Neuronal stem cell (in vitro differentiated cells): ENCODE data around the gene ETAA1.

Experiments used
- DNase-seq: peaks from one replicate; pipeline ENCODE4 v3.0.0-alpha.2; 2013; ENCODE audit warnings: low spot score
- H2AFZ ChIP-seq: one replicate; pipeline ENCODE4 v1.6.1; 2013; ENCODE audit warnings: mild to moderate bottlenecking, low read length, inconsistent platforms
- H2AK5ac ChIP-seq: 2 replicates; pipeline ENCODE4 v1.6.1; 2013; ENCODE audit warnings: low read depth, mild to moderate bottlenecking, inconsistent platforms, low read length, moderate library complexity, mixed read lengths
- H2BK120ac ChIP-seq: 2 replicates; pipeline ENCODE4 v1.6.1; 2013; ENCODE audit warnings: low read depth, mild to moderate bottlenecking, inconsistent platforms, low read length, moderate library complexity, mixed read lengths
- H2BK12ac ChIP-seq: one replicate; pipeline ENCODE4 v1.6.1; 2013; ENCODE audit warnings: low read length, inconsistent platforms
- H2BK15ac ChIP-seq: 2 replicates; pipeline ENCODE4 v1.6.1; 2013; ENCODE audit warnings: mild to moderate bottlenecking, low read length, inconsistent platforms, mixed read lengths
- H2BK5ac ChIP-seq: one replicate; pipeline ENCODE4 v1.6.1; 2013; ENCODE audit warnings: inconsistent platforms, mild to moderate bottlenecking, low read length, moderate library complexity
- H3K14ac ChIP-seq: one replicate; pipeline ENCODE4 v1.6.1; 2013; ENCODE audit warnings: low read length, inconsistent platforms
- H3K18ac ChIP-seq: 2 replicates; pipeline ENCODE4 v1.6.1; 2013; ENCODE audit warnings: low read length, inconsistent platforms
- H3K23ac ChIP-seq: 2 replicates; pipeline ENCODE4 v1.6.1; 2013; ENCODE audit warnings: low read depth, mild to moderate bottlenecking, mixed read lengths, low read length, inconsistent platforms; ENCODE audit not compliant: poor library complexity
- H3K27ac ChIP-seq: replicated peaks from 3 replicates; pipeline ENCODE4 v1.5.1; 2013; ENCODE audit warnings: low read length, inconsistent platforms
- H3K27me3 ChIP-seq, 3 experiments: 2 replicates each; pipeline ENCODE4 v1.6.1; 2013; ENCODE audit warnings: low read length in 3 of 3, mild to moderate bottlenecking in 2 of 3, inconsistent platforms in 1 of 3, low read depth in 1 of 3, mixed read lengths in 1 of 3, moderate library complexity in 1 of 3; ENCODE audit not compliant: control insufficient read depth in 3 of 3, insufficient read depth in 3 of 3
- H3K36me3 ChIP-seq, 2 donors: replicated peaks in 1 of 2; 2 replicates each; pipeline ENCODE4 v1.6.1; 2013; ENCODE audit warnings: low read length in 2 of 2; ENCODE audit not compliant: control insufficient read depth in 2 of 2, insufficient read depth in 2 of 2
- H3K4ac ChIP-seq: 2 replicates; pipeline ENCODE4 v1.6.1; 2013; ENCODE audit warnings: inconsistent platforms, mild to moderate bottlenecking, low read length, moderate library complexity
- H3K4me1 ChIP-seq, 2 donors: 1 replicate in 1 of 2; 2 replicates in 1 of 2; pipeline ENCODE4 v1.6.1; 2013; ENCODE audit warnings: low read length in 2 of 2, low read depth in 1 of 2; ENCODE audit not compliant: control insufficient read depth in 2 of 2, insufficient read depth in 1 of 2
- H3K4me2 ChIP-seq: one replicate; pipeline ENCODE4 v1.6.1; 2013; ENCODE audit warnings: mild to moderate bottlenecking, low read length, inconsistent platforms; ENCODE audit not compliant: insufficient read depth, poor library complexity, severe bottlenecking
- H3K4me3 ChIP-seq, 2 donors: 2 replicates each; pipeline ENCODE4 v1.5.1; 2013; ENCODE audit warnings: low read length in 2 of 2, mild to moderate bottlenecking in 2 of 2, inconsistent platforms in 1 of 2, moderate library complexity in 1 of 2
- H3K79me1 ChIP-seq: one replicate; pipeline ENCODE4 v1.6.1; 2013; ENCODE audit warnings: low read depth, mild to moderate bottlenecking, inconsistent platforms, low read length, moderate library complexity
- H3K9ac ChIP-seq: one replicate; pipeline ENCODE4 v1.6.1; 2013; ENCODE audit warnings: mild to moderate bottlenecking, low read depth, low read length, inconsistent platforms; ENCODE audit not compliant: poor library complexity
- H3K9me3 ChIP-seq, 2 donors: replicated peaks in 1 of 2; 2 replicates each; pipeline versions ENCODE3 to v1.6.1; 2013; ENCODE audit warnings: low read length in 2 of 2, mild to moderate bottlenecking in 2 of 2, inconsistent platforms in 1 of 2, low read depth in 1 of 2, mixed read lengths in 1 of 2, moderate library complexity in 1 of 2; ENCODE audit not compliant: control insufficient read depth in 2 of 2, insufficient read depth in 1 of 2
- H4K8ac ChIP-seq: one replicate; pipeline ENCODE4 v1.6.1; 2013; ENCODE audit warnings: low read depth, mild to moderate bottlenecking, inconsistent platforms, low read length, moderate library complexity
- H4K91ac ChIP-seq: one replicate; pipeline ENCODE4 v1.6.1; 2013; ENCODE audit warnings: low read length, low read depth, mild to moderate bottlenecking, inconsistent platforms; ENCODE audit not compliant: poor library complexity
- WGBS, 2 donors: extraction: QIAGEN DNeasy Blood & Tissue Kit; methylation state at CpG; one replicate each; pipeline ENCODE4 v1.1.7; 2013; ENCODE audit warnings: missing lambda C conversion rate in 2 of 2, mixed read lengths in 1 of 2; ENCODE audit not compliant: insufficient read length in 2 of 2, insufficient replicate concordance in 1 of 2; ENCODE audit errors: extremely low coverage in 2 of 2; 5-methylcytosine and 5-hydroxymethylcytosine counted together

Gene ETAA1

DNA sequence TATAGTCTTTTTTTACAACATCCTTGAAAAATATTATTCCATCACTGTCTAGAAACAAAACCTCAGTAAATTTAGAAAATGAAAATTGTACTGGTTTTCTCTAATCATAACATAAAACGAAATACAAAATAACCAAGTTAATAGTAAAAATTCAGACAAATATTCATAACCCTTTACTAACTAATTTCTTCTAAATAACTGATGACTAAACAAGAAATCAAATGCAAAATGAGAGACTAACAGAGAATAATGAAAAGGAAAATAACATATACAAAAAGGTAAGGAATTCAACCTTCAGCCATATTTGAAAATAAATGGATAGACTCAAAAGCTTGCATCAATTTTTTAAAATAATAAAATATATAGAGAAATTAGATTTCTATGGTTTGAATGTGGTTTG lies 18.6 kb upstream of the ETAA1 start:
- no peak for DNase-seq
- no peak overlapping the region for H3K9ac ChIP-seq
- H2BK12ac ChIP-seq: no peak overlapping the region
- no peaks in the 10 kb centered on the region for H3K79me1 ChIP-seq
- no peak overlapping the region for H3K14ac ChIP-seq
- no peak overlapping the region for H3K4ac ChIP-seq
- no peaks in the 10 kb centered on the region for H3K27me3 ChIP-seq
- H2BK120ac ChIP-seq: no peak overlapping the region
- no peak overlapping the region for H2BK5ac ChIP-seq
- no peaks in the 10 kb centered on the region for H3K9me3 ChIP-seq
- no peak overlapping the region for H3K27ac ChIP-seq
- no peak overlapping the region for H2AFZ ChIP-seq
- H3K4me1 ChIP-seq: no peaks in the 10 kb centered on the region
- no peak overlapping the region for H2BK15ac ChIP-seq
- H3K36me3 ChIP-seq: no peaks in the 10 kb centered on the region
- H4K8ac ChIP-seq: no peak overlapping the region
- no peak overlapping the region for H4K91ac ChIP-seq
- no peak overlapping the region for H2AK5ac ChIP-seq
- no CpG with 5 or more reads among the region's 1 CpG for WGBS, 2 donors
- H3K4me2 ChIP-seq: no peak overlapping the region
- H3K18ac ChIP-seq: no peak overlapping the region
- no peak overlapping the region for H3K4me3 ChIP-seq
- no peak overlapping the region for H3K23ac ChIP-seq

GRCh38 chr2:67379048-67379447 lies 18.1 kb upstream of the ETAA1 start:
- no peaks in the 10 kb centered on the region for H3K9me3 ChIP-seq
- H2AK5ac ChIP-seq: no peak overlapping the region
- H3K4me2 ChIP-seq: no peak overlapping the region
- no peak overlapping the region for H2BK5ac ChIP-seq
- H2BK120ac ChIP-seq: no peak overlapping the region
- H3K9ac ChIP-seq: no peak overlapping the region
- H3K27me3 ChIP-seq: no peaks in the 10 kb centered on the region
- WGBS, 2 donors: no CpG with 5 or more reads among the region's 1 CpG
- H3K27ac ChIP-seq: no peak overlapping the region
- H2BK15ac ChIP-seq: no peak overlapping the region
- no peak overlapping the region for H3K4ac ChIP-seq
- H4K91ac ChIP-seq: no peak overlapping the region
- no peaks in the 10 kb centered on the region for H3K79me1 ChIP-seq
- H4K8ac ChIP-seq: no peak overlapping the region
- H2BK12ac ChIP-seq: no peak overlapping the region
- H3K4me1 ChIP-seq: no peaks in the 10 kb centered on the region
- no peak overlapping the region for H2AFZ ChIP-seq
- no peak overlapping the region for H3K4me3 ChIP-seq
- H3K14ac ChIP-seq: no peak overlapping the region
- no peaks in the 10 kb centered on the region for H3K36me3 ChIP-seq
- DNase-seq: no peak
- H3K18ac ChIP-seq: no peak overlapping the region
- H3K23ac ChIP-seq: no peak overlapping the region

- Histone ChIP-seq H4K8ac (no peak overlapping the region), H3K4me1 (peaks cover 0 to 3% of the 10 kb centered on the region in 2 donors)
- no CpG with 5 or more reads among the region's 3 CpGs for WGBS, 2 donors
Observed at GRCh38 chr2:67384123-67384822, 12.9 kb upstream of the ETAA1 start.

DNA sequence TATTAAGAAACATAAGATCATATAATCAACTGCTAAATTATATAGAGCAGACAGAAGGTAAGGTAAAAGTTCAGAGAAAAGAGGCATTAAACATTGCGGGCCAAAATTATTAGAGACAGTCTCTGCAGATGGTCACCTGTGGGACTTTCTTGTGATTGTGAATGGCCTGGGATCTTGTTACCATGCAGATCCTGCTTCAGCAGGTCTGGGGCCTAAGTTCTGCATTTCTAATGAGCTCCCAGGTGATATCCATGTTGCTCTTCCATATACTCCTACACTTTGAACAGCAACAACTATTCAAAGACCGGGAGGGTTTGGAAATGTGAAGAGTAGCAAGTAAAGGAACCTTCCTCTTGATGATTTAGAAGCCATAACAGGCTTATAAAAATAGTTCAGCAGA lies 8.5 kb upstream of the ETAA1 start:
- Histone ChIP-seq H3K4me1 (peaks cover 0 to 5% of the 10 kb centered on the region in 2 donors), H3K4me2 (no peak overlapping the region), H3K9me3 (peaks cover 0 to 5% of the 10 kb centered on the region in 2 donors), H2BK5ac (no peak overlapping the region), H2AK5ac (no peak overlapping the region), H3K4ac (no peak overlapping the region), H3K79me1 (no peaks in the 10 kb centered on the region), H3K27me3 (no peaks in the 10 kb centered on the region), H3K18ac (no peak overlapping the region), H4K91ac (no peak overlapping the region), H3K27ac (no peak overlapping the region), H2BK120ac (no peak overlapping the region), H2BK12ac (no peak overlapping the region), H2BK15ac (no peak overlapping the region), H3K14ac (no peak overlapping the region), H2AFZ (peak overlapping the region; percentile 5), H3K4me3 (no peak overlapping the region), H3K9ac (no peak overlapping the region), H4K8ac (no peak overlapping the region), H3K23ac (no peak overlapping the region), H3K36me3 (no peaks in the 10 kb centered on the region)
- WGBS, 2 donors: no CpG with 5 or more reads among the region's 2 CpGs
- no peak for DNase-seq

More at GRCh38 chr2:67384123-67384822, 12.9 kb upstream of the ETAA1 start:
- no peak overlapping the region for H2BK5ac ChIP-seq
- no peak overlapping the region for H3K27ac ChIP-seq
- H2BK12ac ChIP-seq: no peak overlapping the region
- no peak overlapping the region for H3K9ac ChIP-seq
- H3K9me3 ChIP-seq: peaks cover 0 to 5% of the 10 kb centered on the region in 2 donors
- H3K4me3 ChIP-seq: no peak overlapping the region
- no peaks in the 10 kb centered on the region for H3K27me3 ChIP-seq
- no peak overlapping the region for H2AK5ac ChIP-seq
- H3K14ac ChIP-seq: no peak overlapping the region
- no peaks in the 10 kb centered on the region for H3K36me3 ChIP-seq
- no peak overlapping the region for H2BK15ac ChIP-seq
- no peak overlapping the region for H2BK120ac ChIP-seq
- no peak overlapping the region for H4K91ac ChIP-seq
- no peak overlapping the region for H3K4me2 ChIP-seq
- H2AFZ ChIP-seq: no peak overlapping the region
- no peak for DNase-seq
- no peak overlapping the region for H3K4ac ChIP-seq
- no peaks in the 10 kb centered on the region for H3K79me1 ChIP-seq
- H3K18ac ChIP-seq: no peak overlapping the region
- no peak overlapping the region for H3K23ac ChIP-seq
